Right lobe of liver (tissue), 4 donors: Measurements from ENCODE around the gene NALF2.

Source experiments
- CTCF ChIP-seq, 4 donors: fragments of 200-600 bp in 3 of 4; fragments of 450-650 bp in 1 of 4; IDR thresholded peaks; one replicate each; pipeline versions ENCODE4 v1.5.1 to v1.8.0; 2016 to 2022; ENCODE audit warnings: antibody characterized with exemption in 4 of 4, mild to moderate bottlenecking in 2 of 4
- POLR2A ChIP-seq: fragments of 450-650 bp; IDR thresholded peaks from one replicate; pipeline ENCODE4 v1.6.1; 2017; ENCODE audit warnings: antibody characterized with exemption, mild to moderate bottlenecking
- donor health status: DM: no; HTN: no; CAD: no.
- donor health status: DM: no; HTN: no; CAD: no.
- donor health status: DM: no; HTN: yes; CAD: no.

DNA sequence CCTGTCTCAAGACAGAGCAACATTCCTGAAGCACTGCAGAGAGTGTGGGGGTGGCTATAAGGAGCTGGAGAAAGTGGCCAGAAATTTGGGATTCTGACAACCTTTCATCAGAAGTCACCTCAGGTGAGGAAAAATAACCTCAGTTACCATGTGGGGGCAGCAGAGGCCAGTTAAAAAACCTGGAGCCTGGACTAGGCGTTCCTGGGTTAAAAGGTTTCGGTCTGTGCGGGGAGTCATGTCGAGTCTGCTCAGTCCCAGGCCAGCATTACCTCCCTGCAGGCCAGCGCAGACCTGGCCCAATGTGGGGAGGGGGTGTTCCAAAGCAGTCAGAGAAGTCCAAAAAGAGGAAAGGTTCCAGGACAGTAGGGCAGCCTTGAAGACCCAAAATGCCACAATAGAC, 10.9 kb upstream of the NALF2 start:
- TF ChIP-seq CTCF (IDR thresholded peaks at IDR 0.05) = peak; percentile 42 to 64 (median 61)
- no peak for TF ChIP-seq POLR2A
